GM12878 (cell line): ENCODE data around the gene ACOT7. TPM values are rescaled to one million over a fixed set of nuclear protein-coding genes. Genes with fewer than 3 reads are reported as not detected.

Experiments used
- ATAC-seq: fragments of 200-7000 bp; cut with Tn5 transposase; 3 replicates; pipeline ENCODE4 v1.9.1; 2020; ENCODE audit warnings: mild to moderate bottlenecking, moderate library complexity
- BruUV-seq: library from RNA; stranded (reverse); fragments of 400-500 nt; replicated peaks from 2 replicates; lab custom pipeline; 2021; lab: Mats Ljungman, UMichigan
- CTCF ChIA-PET: fragments of 300-600 bp; sonication (Branson Sonifier 250); formaldehyde crosslinking; extraction: SDS; loops from one replicate; lab custom pipeline; 2021; ENCODE audit warnings: inconsistent platforms; lab: Yijun Ruan, JAX
- POLR2A ChIA-PET: fragments of 350-600 bp; formaldehyde crosslinking; extraction: SDS; loops from one replicate; lab custom pipeline; 2021; ENCODE audit warnings: inconsistent platforms; lab: Charles Lee
- RAD21 ChIA-PET: fragments of 300-600 bp; sonication (Branson Sonifier 250); formaldehyde crosslinking; loops from one replicate; lab custom pipeline; 2023; ENCODE audit warnings: antibody characterized with exemption; ENCODE audit not compliant: unreplicated experiment; lab: Charles Lee
- SMC1A ChIA-PET: fragments of 300-600 bp; sonication (Branson Sonifier 250); formaldehyde crosslinking; loops from one replicate; lab custom pipeline; 2023; ENCODE audit not compliant: unreplicated experiment, uncharacterized antibody; lab: Charles Lee
- DNase-seq: peaks from one replicate; pipeline ENCODE4 v3.0.0-alpha.2; 2011; ENCODE audit warnings: low read depth, low spot score
- FAIRE-seq: peaks from 3 replicates; lab custom pipeline; 2011; peaks lifted over from hg19 to GRCh38; lab: Jason Lieb, UNC
- H2AFZ ChIP-seq: 2 replicates; pipeline ENCODE4 v1.6.0; 2011; ENCODE audit warnings: low read depth, low read length, control low read depth; ENCODE audit not compliant: control insufficient read depth
- H3K27ac ChIP-seq: 2 replicates; pipeline ENCODE4 v1.5.1; 2011; ENCODE audit warnings: control low read depth; ENCODE audit not compliant: control insufficient read depth, insufficient read depth
- H3K27me3 ChIP-seq, 2 experiments: replicated peaks in 1 of 2; 2 replicates each; pipeline versions ENCODE4 v1.6.0 to v1.6.1; 2011; ENCODE audit warnings: low read length in 1 of 2; ENCODE audit not compliant: control insufficient read depth in 2 of 2, insufficient read depth in 2 of 2
- H3K36me3 ChIP-seq, 2 experiments: 2 replicates each; pipeline ENCODE4 v1.5.1; 2011; ENCODE audit warnings: low read length in 1 of 2; ENCODE audit not compliant: control insufficient read depth in 2 of 2, insufficient read depth in 2 of 2
- H3K4me1 ChIP-seq: 2 replicates; pipeline ENCODE4 v1.6.1; 2011; ENCODE audit warnings: mild to moderate bottlenecking, low read length, moderate library complexity, mixed read lengths; ENCODE audit not compliant: control insufficient read depth, insufficient read depth
- H3K4me2 ChIP-seq: 2 replicates; pipeline ENCODE4 v1.6.0; 2011; ENCODE audit warnings: control low read depth; ENCODE audit not compliant: control insufficient read depth, insufficient read depth
- H3K4me3 ChIP-seq: fragments of 200-600 bp; sonication (generic); 2 replicates; pipeline ENCODE4 v1.5.1; 2016
- H3K79me2 ChIP-seq: 2 replicates; pipeline ENCODE4 v1.6.0; 2011; ENCODE audit warnings: low read length; ENCODE audit not compliant: control insufficient read depth, insufficient read depth
- H3K9ac ChIP-seq: 2 replicates; pipeline ENCODE4 v1.8.0; 2011; ENCODE audit warnings: low read length, control low read depth, mixed read lengths; ENCODE audit not compliant: control insufficient read depth, insufficient read depth
- H3K9me3 ChIP-seq: replicated peaks from 3 replicates; pipeline ENCODE4 v1.5.1; 2011; ENCODE audit warnings: mild to moderate bottlenecking, low read length; ENCODE audit not compliant: control insufficient read depth, insufficient read depth
- H4K20me1 ChIP-seq: 2 replicates; pipeline ENCODE4 v1.6.0; 2011; ENCODE audit not compliant: control insufficient read depth, insufficient read depth
- CEBPB ChIP-seq, 2 experiments: fragments of 150-350 bp in 1 of 2; IDR thresholded peaks; 2 replicates each; pipeline ENCODE4 v1.6.1; 2012 to 2014; ENCODE audit warnings: low read depth in 2 of 2, low read length in 2 of 2, borderline replicate concordance in 1 of 2, inconsistent platforms in 1 of 2
- CREM ChIP-seq: IDR thresholded peaks from 2 replicates; pipeline ENCODE4 v1.6.1; 2014; ENCODE audit warnings: antibody characterized with exemption, low read depth
- EGR1 ChIP-seq, 2 experiments: IDR thresholded peaks; 1 replicate in 1 of 2; 2 replicates in 1 of 2; pipeline ENCODE4 v1.6.1; 2011 to 2012; ENCODE audit warnings: low read depth in 2 of 2, low read length in 2 of 2, borderline replicate concordance in 1 of 2, mild to moderate bottlenecking in 1 of 2, moderate library complexity in 1 of 2
- EZH2 ChIP-seq: IDR thresholded peaks from 2 replicates; pipeline ENCODE4 v1.6.1; 2012; ENCODE audit warnings: low read depth, mild to moderate bottlenecking, control low read depth, inconsistent platforms, low read length, borderline replicate concordance; ENCODE audit not compliant: control insufficient read depth
- IKZF1 ChIP-seq: fragments of 450-650 bp; conservative IDR thresholded peaks from 2 replicates; pipeline ENCODE4 v1.6.1; 2017; ENCODE audit warnings: antibody characterized with exemption, mild to moderate bottlenecking
- KDM1A ChIP-seq: fragments of 200-600 bp; sonication (generic); IDR thresholded peaks from 2 replicates; pipeline ENCODE4 v1.6.1; 2016; ENCODE audit warnings: borderline replicate concordance
- MEF2A ChIP-seq: IDR thresholded peaks from 2 replicates; pipeline ENCODE4 v1.6.1; 2011; ENCODE audit warnings: low read depth, mild to moderate bottlenecking, low read length, moderate library complexity; ENCODE audit not compliant: insufficient read depth
- NFIC ChIP-seq: IDR thresholded peaks from 2 replicates; pipeline ENCODE4 v1.6.1; 2012; ENCODE audit warnings: low read depth, mild to moderate bottlenecking, inconsistent platforms, low read length, moderate library complexity
- NFYA ChIP-seq: IDR thresholded peaks from 2 replicates; pipeline ENCODE4 v1.6.1; 2011; ENCODE audit warnings: low read depth, mild to moderate bottlenecking, low read length, improper control_type of control experiment, borderline replicate concordance
- SPI1 ChIP-seq: IDR thresholded peaks from 2 replicates; pipeline ENCODE4 v1.6.1; 2011; ENCODE audit warnings: low read depth, mild to moderate bottlenecking, low read length, moderate library complexity, borderline replicate concordance; ENCODE audit not compliant: insufficient read depth
- TCF3 ChIP-seq: IDR thresholded peaks from 2 replicates; pipeline ENCODE4 v1.6.1; 2012; ENCODE audit warnings: low read depth, mild to moderate bottlenecking, low read length, borderline replicate concordance; ENCODE audit not compliant: insufficient read depth
- YBX1 ChIP-seq: fragments of 450-650 bp; IDR thresholded peaks from 2 replicates; pipeline ENCODE4 v1.6.1; 2016; ENCODE audit warnings: antibody characterized with exemption
- WGBS: methylation state at CpG from one replicate; pipeline ENCODE4 v1.1.6; 2016; ENCODE audit warnings: low lambda C conversion rate; ENCODE audit not compliant: insufficient replicate concordance, insufficient coverage; ENCODE audit errors: missing lambda C conversion rate; 5-methylcytosine and 5-hydroxymethylcytosine counted together
- in situ Hi-C: fragments of 300-500 bp; cut with MboI; formaldehyde crosslinking; loops from 9 replicates; pipeline ENCODE4 v1.14.3; 2018; ENCODE audit warnings: mixed read lengths
- intact Hi-C: fragments of 100-400 bp; cut with micrococcal nuclease; formaldehyde crosslinking; loops from one replicate; pipeline ENCODE4 v1.14.2; 2022; ENCODE audit not compliant: unreplicated experiment
- polyA plus RNA-seq, 11 experiments: library from polyadenylated mRNA; depleted of rRNA in 4 of 11; unstranded in 6 of 11; stranded (reverse) in 5 of 11; fragments of >200 nt; fragmentation: Nextera tagmentation in 4 of 11; fragmentation: Illumina TruSeq in 1 of 11; extraction: Ambion mirVana in 4 of 11; extraction: Trizol in 1 of 11; gene quantifications; 1 replicate in 1 of 11; 2 replicates in 10 of 11; pipeline versions ENCODE4 v1.2.1 to v1.2.3, GENCODE V29; 2011 to 2016; ENCODE audit warnings: inconsistent platforms in 2 of 11, missing spikeins in 2 of 11, low read depth in 1 of 11
- total RNA-seq, 4 experiments: library from RNA; depleted of rRNA in 3 of 4; stranded (reverse); fragments of >200 nt in 3 of 4; fragmentation: Illumina TruSeq in 1 of 4; extraction: Trizol in 1 of 4; gene quantifications; 2 replicates each; pipeline versions ENCODE4 v1.2.1 to v1.2.3, GENCODE V29; 2013 to 2021
- TF ChIP-seq, protein P1 (sequence below): fragments of 450-650 bp; formaldehyde crosslinking; IDR thresholded peaks from 2 replicates; pipeline ENCODE4 v1.5.0; 2022; ENCODE audit warnings: mild to moderate bottlenecking, missing genetic modification characterization
- TF ChIP-seq, protein P2 (sequence below): IDR thresholded peaks from 2 replicates; pipeline ENCODE4 v1.6.1; 2011; ENCODE audit warnings: borderline replicate concordance, low read depth, mild to moderate bottlenecking, moderate library complexity, low read length; ENCODE audit not compliant: insufficient read depth, poor library complexity, severe bottlenecking
- TF ChIP-seq, protein P3 (sequence below): IDR thresholded peaks from 2 replicates; pipeline ENCODE4 v1.6.1; 2011; ENCODE audit warnings: low read depth, low read length, improper control_type of control experiment, borderline replicate concordance

The ACOT7 gene
- total and polyA plus RNA-seq, 10 of the 15 experiments (the other 5 are each of a cell fraction or from before 2014, with no cell fraction given) = 8.9 to 206 (median 61.2) TPM

DNA sequence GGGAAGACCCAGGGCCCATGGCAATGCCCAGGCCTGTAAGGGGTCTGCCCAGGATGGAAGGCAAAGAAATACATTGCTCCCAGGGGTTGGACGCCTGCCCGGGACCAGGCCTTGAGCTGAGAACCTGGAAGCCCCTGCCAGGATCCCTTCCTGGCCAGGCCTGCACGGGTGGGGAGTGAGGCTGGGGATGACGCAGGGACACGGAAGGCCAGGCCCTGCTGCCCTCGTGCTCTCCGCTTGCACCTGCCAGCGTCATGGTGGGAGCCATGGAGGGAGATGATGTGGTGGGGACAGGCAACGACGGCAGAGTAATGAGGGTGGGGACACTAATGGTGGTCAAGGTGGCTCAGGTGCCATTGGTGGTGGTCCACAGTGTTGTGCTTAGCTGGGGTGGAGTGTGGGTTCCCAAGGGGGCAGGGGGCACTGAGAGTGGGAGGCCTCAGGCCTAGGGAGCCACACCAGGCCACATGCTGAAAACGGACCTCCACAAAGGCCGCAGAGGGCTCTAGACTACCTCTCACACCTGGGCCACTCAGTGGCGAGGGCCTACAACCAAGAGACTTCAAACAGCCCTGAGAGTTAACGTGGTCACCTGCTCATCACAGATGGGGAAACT lies 145.3 kb downstream of the ACOT7 start (continued):
- no peak for TF ChIP-seq MEF2A
- TF ChIP-seq IKZF1 = no peak
- no peak for TF ChIP-seq NFIC
- no peak for TF ChIP-seq NFYA
- TF ChIP-seq CREM = no peak
- TF ChIP-seq TCF3 = no peak

DNA sequence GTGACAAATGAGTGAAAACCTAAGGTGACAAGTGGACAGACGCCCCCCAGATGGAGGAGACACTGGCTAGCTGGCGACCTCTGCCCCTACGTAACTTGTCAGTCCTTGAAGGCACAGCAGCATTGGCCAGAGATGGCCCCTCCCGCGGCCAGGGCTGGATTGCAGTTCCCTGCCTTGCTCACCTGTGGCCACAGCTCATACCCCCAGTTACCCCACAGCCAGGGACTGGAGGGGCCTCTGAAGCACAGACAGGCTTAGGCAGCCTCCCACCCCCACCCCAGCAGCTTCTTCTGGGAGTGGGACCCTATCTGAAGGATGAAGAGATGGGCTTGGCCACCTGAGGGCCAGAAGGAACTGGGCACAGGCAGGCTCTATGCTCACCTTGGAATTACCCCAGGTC lies 145.9 kb downstream of the ACOT7 start:
- BruUV-seq = no TSS peak
- Histone ChIP-seq H4K20me1 (no peaks in the 10 kb centered on the region), H3K79me2 (no peaks in the 10 kb centered on the region), H3K27ac (no peak overlapping the region), H3K4me1 (peaks cover 5% of the 10 kb centered on the region), H2AFZ (no peak overlapping the region), H3K27me3 (peaks cover 12 to 23% of the 10 kb centered on the region in 2 experiments), H3K4me2 (no peak overlapping the region), H3K4me3 (no peak overlapping the region), H3K9me3 (no peaks in the 10 kb centered on the region), H3K9ac (no peak overlapping the region), H3K36me3 (no peaks in the 10 kb centered on the region)
- no peak for DNase-seq
- ATAC-seq = no peak
- WGBS = 8% methylated on average over 3 of the region's 5 CpGs
- FAIRE-seq = no peak
- RAD21 ChIA-PET = interaction anchor here (0.7 to 4.0 kb wide), 8 partner anchors 30 to 191 kb away, joined by 3 to 32 read pairs (median 3); no protein-coding TSS in a partner anchor
- in situ Hi-C loops (loop anchor here (5.0 kb wide), 1 partner anchor 100 kb away; no protein-coding TSS in a partner anchor), intact Hi-C loops (loop anchor here (2.0 kb wide), 3 partner anchors 139 to 191 kb away; no protein-coding TSS in a partner anchor)
- POLR2A ChIA-PET = no interaction called here
- SMC1A ChIA-PET = interaction anchor here (0.8 to 3.0 kb wide), 10 partner anchors 10 to 399 kb away, joined by 3 to 9 read pairs (median 4); no protein-coding TSS in a partner anchor
- CTCF ChIA-PET = interaction anchor here (0.6 to 5.2 kb wide), 22 partner anchors 10 to 308 kb away, joined by 3 to 47 read pairs (median 8); partner anchors contain the start of genes ACOT7, ICMT, RNF207 and TAS1R1
- TF ChIP-seq NFYA (no peak), SPI1 (no peak), EGR1 (IDR thresholded peaks at IDR 0.05; ENCODE audit: borderline replicate concordance in 1 of 2, low read depth in 2 of 2, low read length in 2 of 2) (no peak), CEBPB (IDR thresholded peaks at IDR 0.05; ENCODE audit: borderline replicate concordance in 1 of 2, low read depth in 2 of 2, low read length in 2 of 2) (no peak), EZH2 (no peak), YBX1 (no peak), KDM1A (no peak)
- TF ChIP-seq, protein P1, sequence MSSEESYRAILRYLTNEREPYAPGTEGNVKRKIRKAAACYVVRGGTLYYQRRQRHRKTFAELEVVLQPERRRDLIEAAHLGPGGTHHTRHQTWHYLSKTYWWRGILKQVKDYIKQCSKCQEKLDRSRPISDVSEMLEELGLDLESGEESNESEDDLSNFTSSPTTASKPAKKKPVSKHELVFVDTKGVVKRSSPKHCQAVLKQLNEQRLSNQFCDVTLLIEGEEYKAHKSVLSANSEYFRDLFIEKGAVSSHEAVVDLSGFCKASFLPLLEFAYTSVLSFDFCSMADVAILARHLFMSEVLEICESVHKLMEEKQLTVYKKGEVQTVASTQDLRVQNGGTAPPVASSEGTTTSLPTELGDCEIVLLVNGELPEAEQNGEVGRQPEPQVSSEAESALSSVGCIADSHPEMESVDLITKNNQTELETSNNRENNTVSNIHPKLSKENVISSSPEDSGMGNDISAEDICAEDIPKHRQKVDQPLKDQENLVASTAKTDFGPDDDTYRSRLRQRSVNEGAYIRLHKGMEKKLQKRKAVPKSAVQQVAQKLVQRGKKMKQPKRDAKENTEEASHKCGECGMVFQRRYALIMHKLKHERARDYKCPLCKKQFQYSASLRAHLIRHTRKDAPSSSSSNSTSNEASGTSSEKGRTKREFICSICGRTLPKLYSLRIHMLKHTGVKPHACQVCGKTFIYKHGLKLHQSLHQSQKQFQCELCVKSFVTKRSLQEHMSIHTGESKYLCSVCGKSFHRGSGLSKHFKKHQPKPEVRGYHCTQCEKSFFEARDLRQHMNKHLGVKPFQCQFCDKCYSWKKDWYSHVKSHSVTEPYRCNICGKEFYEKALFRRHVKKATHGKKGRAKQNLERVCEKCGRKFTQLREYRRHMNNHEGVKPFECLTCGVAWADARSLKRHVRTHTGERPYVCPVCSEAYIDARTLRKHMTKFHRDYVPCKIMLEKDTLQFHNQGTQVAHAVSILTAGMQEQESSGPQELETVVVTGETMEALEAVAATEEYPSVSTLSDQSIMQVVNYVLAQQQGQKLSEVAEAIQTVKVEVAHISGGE (CRISPR knock-in tag) = no peak
- TF ChIP-seq, protein P2, sequence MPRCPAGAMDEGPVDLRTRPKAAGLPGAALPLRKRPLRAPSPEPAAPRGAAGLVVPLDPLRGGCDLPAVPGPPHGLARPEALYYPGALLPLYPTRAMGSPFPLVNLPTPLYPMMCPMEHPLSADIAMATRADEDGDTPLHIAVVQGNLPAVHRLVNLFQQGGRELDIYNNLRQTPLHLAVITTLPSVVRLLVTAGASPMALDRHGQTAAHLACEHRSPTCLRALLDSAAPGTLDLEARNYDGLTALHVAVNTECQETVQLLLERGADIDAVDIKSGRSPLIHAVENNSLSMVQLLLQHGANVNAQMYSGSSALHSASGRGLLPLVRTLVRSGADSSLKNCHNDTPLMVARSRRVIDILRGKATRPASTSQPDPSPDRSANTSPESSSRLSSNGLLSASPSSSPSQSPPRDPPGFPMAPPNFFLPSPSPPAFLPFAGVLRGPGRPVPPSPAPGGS = no peak
- TF ChIP-seq, protein P3, sequence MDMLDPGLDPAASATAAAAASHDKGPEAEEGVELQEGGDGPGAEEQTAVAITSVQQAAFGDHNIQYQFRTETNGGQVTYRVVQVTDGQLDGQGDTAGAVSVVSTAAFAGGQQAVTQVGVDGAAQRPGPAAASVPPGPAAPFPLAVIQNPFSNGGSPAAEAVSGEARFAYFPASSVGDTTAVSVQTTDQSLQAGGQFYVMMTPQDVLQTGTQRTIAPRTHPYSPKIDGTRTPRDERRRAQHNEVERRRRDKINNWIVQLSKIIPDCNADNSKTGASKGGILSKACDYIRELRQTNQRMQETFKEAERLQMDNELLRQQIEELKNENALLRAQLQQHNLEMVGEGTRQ = no peak
